SJCRH30 (cell line): Measurements from ENCODE around the gene ESRRB. TPM values are rescaled to one million over a fixed set of nuclear protein-coding genes. Genes with fewer than 3 reads are reported as not detected.

Experiments
- DNase-seq, 2 experiments: peaks; one replicate each; pipeline ENCODE4 v3.0.0-alpha.2; 2015 to 2020
- H3K27ac ChIP-seq: fragments of 250-450 bp; sonication (Bioruptor Pico); 2 replicates; pipeline ENCODE4 v1.5.1; 2020; ENCODE audit warnings: mild to moderate bottlenecking, moderate library complexity
- H3K27me3 ChIP-seq: fragments of 250-450 bp; sonication (Bioruptor Pico); 2 replicates; pipeline ENCODE4 v1.5.1; 2020; ENCODE audit warnings: mild to moderate bottlenecking, moderate library complexity
- H3K36me3 ChIP-seq: fragments of 250-450 bp; sonication (Bioruptor Pico); 2 replicates; pipeline ENCODE4 v1.5.1; 2020; ENCODE audit warnings: mild to moderate bottlenecking, moderate library complexity
- H3K4me1 ChIP-seq: fragments of 250-450 bp; sonication (Bioruptor Pico); 2 replicates; pipeline ENCODE4 v1.5.1; 2020; ENCODE audit warnings: mild to moderate bottlenecking, moderate library complexity
- H3K4me3 ChIP-seq: fragments of 250-450 bp; sonication (Bioruptor Pico); 2 replicates; pipeline ENCODE4 v1.5.1; 2020; ENCODE audit warnings: mild to moderate bottlenecking, moderate library complexity
- H3K9me3 ChIP-seq: fragments of 250-450 bp; sonication (Bioruptor Pico); replicated peaks from 2 replicates; pipeline ENCODE4 v1.5.1; 2020; ENCODE audit warnings: mild to moderate bottlenecking, moderate library complexity
- total RNA-seq: library from RNA; depleted of rRNA; stranded (reverse); fragments of >200 nt; shearing (Covaris generic); gene quantifications from 2 replicates; pipeline ENCODE4 v1.2.3, GENCODE V29; 2014

Gene ESRRB
- total RNA-seq, 1 experiment from 2014 or later: 0.20 TPM

DNA sequence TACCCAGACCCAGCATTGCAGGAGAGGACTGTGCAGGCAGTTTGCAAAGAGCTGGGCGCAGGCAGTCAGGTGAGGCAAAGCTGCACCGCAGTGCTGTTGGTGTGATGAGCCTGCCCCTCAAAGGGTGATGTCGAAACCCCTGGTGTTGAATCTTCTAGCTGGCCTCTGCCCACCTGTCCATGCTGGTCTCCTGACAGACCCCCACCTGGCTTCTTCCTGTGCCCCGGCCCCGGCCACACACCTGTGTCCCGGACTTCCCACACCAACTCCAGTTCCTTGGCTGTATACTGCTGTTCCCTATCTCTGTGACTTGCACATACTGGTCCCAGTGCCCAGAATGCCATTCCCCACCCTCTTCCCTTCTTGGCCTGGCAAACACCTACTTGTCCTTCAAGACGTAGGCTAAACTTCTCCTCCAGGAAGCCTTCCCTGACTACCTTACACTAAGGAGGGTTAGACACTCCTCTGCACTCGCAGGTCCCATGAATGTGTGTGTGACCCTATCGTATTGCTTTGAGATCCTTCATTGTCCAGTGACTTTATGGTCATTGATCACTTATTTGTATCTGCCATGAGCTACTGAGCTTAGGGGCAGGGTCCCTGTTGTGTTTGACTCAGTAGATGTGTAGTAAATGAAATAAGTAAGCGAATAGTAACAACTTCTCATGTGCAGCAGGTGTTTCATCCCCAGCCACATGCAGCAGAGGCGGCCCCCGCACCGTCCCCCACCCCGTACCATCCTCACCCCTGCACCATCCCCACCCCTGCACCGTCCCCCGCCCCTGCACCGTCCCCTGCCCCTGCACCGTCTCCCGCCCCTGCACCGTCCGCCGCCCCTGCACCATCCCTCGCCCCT lies 37.4 kb downstream of the ESRRB start:
- no peaks in the 10 kb centered on the region for H3K36me3 ChIP-seq
- DNase-seq: no peak
- H3K9me3 ChIP-seq: no peaks in the 10 kb centered on the region
- H3K27me3 ChIP-seq: no peaks in the 10 kb centered on the region
- H3K4me3 ChIP-seq: no peak overlapping the region
- H3K4me1 ChIP-seq: no peaks in the 10 kb centered on the region
- no peak overlapping the region for H3K27ac ChIP-seq

DNA sequence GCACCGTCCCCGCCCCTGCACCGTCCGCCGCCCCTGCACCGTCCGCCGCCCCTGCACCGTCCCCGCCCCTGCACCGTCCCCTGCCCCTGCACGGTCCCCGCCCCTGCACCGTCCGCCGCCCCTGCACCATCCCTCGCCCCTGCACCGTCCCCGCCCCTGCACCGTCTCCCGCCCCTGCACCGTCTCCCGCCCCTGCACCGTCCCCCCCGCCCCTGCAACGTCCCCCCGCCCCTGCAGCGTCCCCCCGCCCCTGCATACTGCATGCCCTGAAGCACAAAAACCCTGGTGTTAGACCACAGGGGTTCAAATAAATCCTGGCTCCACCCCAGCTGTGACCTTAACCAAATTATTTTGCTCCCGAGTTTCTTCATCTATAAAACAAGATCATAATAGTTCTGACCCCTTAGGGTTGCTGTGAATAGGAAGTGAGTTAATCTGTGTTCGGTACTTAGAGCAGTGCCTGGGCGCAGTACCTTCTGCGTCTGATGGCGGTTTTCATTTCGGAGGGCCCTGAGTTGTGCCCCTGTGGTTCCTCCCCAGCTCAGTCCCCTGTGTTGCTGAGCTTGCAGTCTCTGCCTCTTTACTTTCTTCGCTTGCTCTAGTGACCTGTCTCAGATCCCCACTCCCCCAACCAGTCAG lies 38.1 kb downstream of the ESRRB start:
- Histone ChIP-seq H3K4me1 (no peaks in the 10 kb centered on the region), H3K36me3 (no peaks in the 10 kb centered on the region), H3K9me3 (no peaks in the 10 kb centered on the region), H3K4me3 (no peak overlapping the region), H3K27me3 (no peaks in the 10 kb centered on the region), H3K27ac (no peak overlapping the region)
- no peak for DNase-seq

DNA sequence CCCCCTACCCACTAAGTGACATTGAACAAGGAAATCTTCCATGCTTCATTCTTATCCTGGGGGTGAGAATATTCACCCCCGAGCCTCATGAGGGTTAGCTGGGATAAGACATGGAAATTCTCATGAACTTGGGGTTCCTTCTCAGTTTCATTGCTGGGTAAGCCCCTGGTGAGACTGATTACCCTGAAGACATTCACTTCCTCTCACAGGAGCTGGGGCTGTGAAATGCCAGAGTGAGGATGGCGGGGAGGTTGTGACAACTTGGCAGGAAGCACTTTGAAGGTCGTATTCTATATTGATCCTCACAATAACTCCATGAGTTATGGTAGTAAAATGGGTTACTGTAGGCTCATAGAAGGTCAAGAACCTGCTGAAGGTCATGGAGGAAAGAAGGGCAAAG lies 43.5 kb downstream of the ESRRB start:
- Histone ChIP-seq H3K36me3 (no peaks in the 10 kb centered on the region), H3K4me3 (no peak overlapping the region), H3K9me3 (no peaks in the 10 kb centered on the region), H3K27me3 (no peaks in the 10 kb centered on the region), H3K4me1 (no peaks in the 10 kb centered on the region), H3K27ac (no peak overlapping the region)
- DNase-seq: no peak

DNA sequence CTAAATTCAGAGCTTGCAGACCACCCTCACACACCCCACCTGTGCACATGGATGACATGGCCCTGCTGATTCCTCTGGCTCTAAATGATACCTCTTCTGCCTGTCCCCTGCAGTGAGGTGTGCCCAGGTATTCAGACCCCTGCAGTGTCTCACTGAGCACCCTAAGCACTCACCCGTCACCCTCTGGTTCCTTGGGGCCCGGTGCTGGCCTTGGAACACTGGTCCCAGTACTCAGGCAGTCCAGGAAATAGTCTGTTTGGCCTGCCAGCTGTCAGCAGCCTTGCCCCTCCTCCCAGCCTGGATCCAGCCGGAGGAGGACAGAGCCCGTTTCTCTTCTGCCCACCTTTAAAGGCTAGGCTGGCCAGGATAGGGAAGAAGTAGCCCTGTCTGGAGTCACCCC lies 44.9 kb downstream of the ESRRB start:
- Histone ChIP-seq H3K27ac (no peak overlapping the region), H3K27me3 (no peaks in the 10 kb centered on the region), H3K4me3 (no peak overlapping the region), H3K9me3 (no peaks in the 10 kb centered on the region), H3K36me3 (no peaks in the 10 kb centered on the region), H3K4me1 (no peaks in the 10 kb centered on the region)
- DNase-seq: no peak

DNA sequence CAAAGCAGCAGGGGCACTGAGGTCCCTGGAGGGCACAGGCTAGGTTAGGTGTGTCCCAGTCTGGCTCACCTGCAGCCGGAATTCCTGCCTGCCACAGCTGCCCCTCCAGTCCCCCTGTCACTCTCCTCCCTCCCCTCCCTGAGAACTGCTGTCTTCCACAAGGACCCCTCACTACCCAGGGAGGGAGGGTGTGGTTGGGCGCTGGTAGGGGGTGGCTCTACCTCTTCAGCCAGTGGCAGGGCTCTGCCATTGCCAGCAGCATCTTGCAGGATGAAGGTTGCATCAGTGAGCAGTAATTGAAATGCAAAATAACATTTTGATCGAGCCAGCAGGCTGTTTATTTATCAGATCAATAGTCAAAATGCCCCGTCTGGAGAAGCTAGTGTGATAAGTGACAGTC lies 45.7 kb downstream of the ESRRB start:
- Histone ChIP-seq H3K27me3 (no peaks in the 10 kb centered on the region), H3K9me3 (no peaks in the 10 kb centered on the region), H3K4me1 (no peaks in the 10 kb centered on the region), H3K4me3 (no peak overlapping the region), H3K27ac (no peak overlapping the region), H3K36me3 (no peaks in the 10 kb centered on the region)
- DNase-seq: no peak

- no peaks in the 10 kb centered on the region for H3K9me3 ChIP-seq
- H3K36me3 ChIP-seq: no peaks in the 10 kb centered on the region
- no peak overlapping the region for H3K4me3 ChIP-seq
- H3K4me1 ChIP-seq: no peaks in the 10 kb centered on the region
- no peak overlapping the region for H3K27ac ChIP-seq
- no peaks in the 10 kb centered on the region for H3K27me3 ChIP-seq
- no peak for DNase-seq
Measured at GRCh38 chr14:76422662-76423061, 46.7 kb downstream of the ESRRB start.

DNA sequence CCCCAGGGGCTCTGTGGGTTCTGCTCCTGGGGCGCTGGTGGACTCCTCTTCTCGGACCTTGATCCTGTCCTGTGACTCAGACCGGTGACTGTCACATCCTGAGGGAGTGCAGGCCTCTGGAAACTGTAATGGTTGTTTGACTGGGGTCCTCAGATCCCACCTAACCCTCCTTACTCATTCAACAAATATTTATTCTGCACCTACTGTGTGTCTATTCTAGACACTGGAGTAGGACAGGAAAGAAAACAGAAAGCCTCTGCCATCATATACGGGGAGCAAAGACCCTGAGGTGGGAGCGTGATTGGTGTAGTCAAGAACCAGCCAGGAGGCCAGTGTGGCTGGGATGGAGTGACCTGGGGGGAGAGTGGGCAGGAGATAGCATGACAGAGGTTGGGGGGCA lies 47.6 kb downstream of the ESRRB start:
- DNase-seq: no peak
- Histone ChIP-seq H3K36me3 (no peaks in the 10 kb centered on the region), H3K4me3 (no peak overlapping the region), H3K4me1 (no peaks in the 10 kb centered on the region), H3K9me3 (no peaks in the 10 kb centered on the region), H3K27me3 (no peaks in the 10 kb centered on the region), H3K27ac (no peak overlapping the region)

GRCh38 chr14:76424359-76424758 lies 48.4 kb downstream of the ESRRB start:
- H3K4me1 ChIP-seq: no peaks in the 10 kb centered on the region

DNA sequence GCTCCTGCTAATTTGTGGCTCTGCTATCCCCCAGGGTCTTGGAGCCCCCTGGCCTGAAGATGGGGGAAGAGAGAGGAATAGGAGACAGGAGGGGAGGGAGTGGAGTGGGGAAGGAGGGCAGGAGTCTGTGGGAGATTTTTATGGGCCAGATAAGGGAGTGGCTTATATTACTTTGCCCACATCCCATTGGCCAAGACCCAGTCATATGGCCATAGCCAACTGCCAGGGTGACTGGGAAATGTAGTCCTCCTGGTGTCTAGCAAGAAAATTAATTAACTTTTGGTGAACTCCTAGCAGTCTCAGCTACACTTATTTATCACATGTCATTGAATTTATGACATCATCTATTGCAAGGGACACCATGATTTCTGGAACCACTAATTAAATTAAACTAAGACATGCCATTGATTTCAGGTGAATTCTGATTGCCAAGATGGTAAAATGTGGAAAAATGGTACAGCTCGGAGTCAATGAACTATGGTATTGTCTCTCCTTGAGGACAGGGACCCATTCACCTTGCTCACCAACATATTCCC lies 50.3 kb downstream of the ESRRB start:
- no peak overlapping the region for H3K27ac ChIP-seq
- no peaks in the 10 kb centered on the region for H3K27me3 ChIP-seq
- no peaks in the 10 kb centered on the region for H3K4me1 ChIP-seq
- H3K4me3 ChIP-seq: no peak overlapping the region
- H3K9me3 ChIP-seq: no peaks in the 10 kb centered on the region
- no peak for DNase-seq
- H3K36me3 ChIP-seq: no peaks in the 10 kb centered on the region

More at GRCh38 chr14:76424359-76424758, 48.4 kb downstream of the ESRRB start:
- Histone ChIP-seq H3K36me3 (no peaks in the 10 kb centered on the region), H3K4me3 (no peak overlapping the region), H3K27ac (no peak overlapping the region), H3K27me3 (no peaks in the 10 kb centered on the region), H3K9me3 (no peaks in the 10 kb centered on the region)
- DNase-seq: no peak

DNA sequence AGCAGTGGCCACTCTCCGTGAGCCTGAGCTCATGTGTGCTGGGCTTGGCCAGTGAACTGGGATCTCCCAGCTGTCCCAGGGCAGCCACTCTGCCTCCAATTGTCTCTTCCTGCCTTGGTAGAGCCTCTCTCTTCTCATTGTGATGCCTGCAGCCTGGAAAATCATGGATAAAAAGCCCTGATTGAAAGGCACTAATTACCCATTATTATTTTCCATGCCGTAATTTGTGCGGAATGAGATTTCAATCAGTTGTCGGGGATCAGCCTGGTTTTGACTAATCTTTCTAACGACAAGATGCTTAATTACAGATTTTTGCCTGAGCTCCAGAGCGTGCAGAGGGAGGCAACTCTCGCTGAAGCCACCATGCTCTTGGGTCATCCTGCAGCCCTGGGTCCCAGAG lies 52.7 kb downstream of the ESRRB start:
- Histone ChIP-seq H3K9me3 (no peaks in the 10 kb centered on the region), H3K27me3 (no peaks in the 10 kb centered on the region), H3K27ac (no peak overlapping the region), H3K4me1 (no peaks in the 10 kb centered on the region), H3K4me3 (no peak overlapping the region), H3K36me3 (no peaks in the 10 kb centered on the region)
- no peak for DNase-seq

GRCh38 chr14:76430017-76430416 lies 54.1 kb downstream of the ESRRB start:
- H3K27ac ChIP-seq: no peak overlapping the region
- no peaks in the 10 kb centered on the region for H3K27me3 ChIP-seq

DNA sequence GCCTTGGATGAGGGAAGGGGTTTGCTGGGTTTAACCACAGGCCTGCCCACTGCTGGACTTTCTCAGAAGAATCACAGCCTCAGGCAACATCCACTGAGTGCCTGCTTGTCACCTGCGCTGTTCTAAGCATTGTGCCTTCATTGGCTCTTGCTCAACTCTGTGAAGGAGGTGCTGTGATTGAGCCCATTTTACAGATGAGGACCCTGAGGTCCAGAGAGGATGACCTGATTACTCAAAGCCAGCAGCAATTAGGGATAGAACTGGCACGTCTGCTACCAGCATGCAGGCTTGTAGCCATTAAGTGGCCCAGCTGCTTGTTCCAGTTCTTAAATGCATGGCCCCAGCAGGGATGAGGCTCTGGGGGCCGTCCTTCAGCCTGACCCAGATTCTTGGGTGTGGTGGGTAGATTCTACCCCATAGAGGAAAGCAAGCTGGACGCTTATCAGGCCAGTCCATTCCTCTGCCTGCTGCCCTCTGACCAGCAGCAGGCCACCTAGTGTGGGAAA lies 54.6 kb downstream of the ESRRB start:
- no peaks in the 10 kb centered on the region for H3K4me1 ChIP-seq
- H3K9me3 ChIP-seq: no peaks in the 10 kb centered on the region
- no peak for DNase-seq
- H3K36me3 ChIP-seq: no peaks in the 10 kb centered on the region
- no peak overlapping the region for H3K27ac ChIP-seq
- H3K27me3 ChIP-seq: no peaks in the 10 kb centered on the region
- no peak overlapping the region for H3K4me3 ChIP-seq

More at GRCh38 chr14:76430017-76430416, 54.1 kb downstream of the ESRRB start:
- H3K4me1 ChIP-seq: no peaks in the 10 kb centered on the region
- H3K36me3 ChIP-seq: no peaks in the 10 kb centered on the region
- no peak for DNase-seq
- no peaks in the 10 kb centered on the region for H3K9me3 ChIP-seq
- H3K4me3 ChIP-seq: no peak overlapping the region

- Histone ChIP-seq H3K9me3 (no peaks in the 10 kb centered on the region), H3K27ac (no peak overlapping the region), H3K4me1 (no peaks in the 10 kb centered on the region), H3K4me3 (no peak overlapping the region), H3K36me3 (no peaks in the 10 kb centered on the region), H3K27me3 (no peaks in the 10 kb centered on the region)
- no peak for DNase-seq
Measured at GRCh38 chr14:76431538-76431937, 55.6 kb downstream of the ESRRB start.

DNA sequence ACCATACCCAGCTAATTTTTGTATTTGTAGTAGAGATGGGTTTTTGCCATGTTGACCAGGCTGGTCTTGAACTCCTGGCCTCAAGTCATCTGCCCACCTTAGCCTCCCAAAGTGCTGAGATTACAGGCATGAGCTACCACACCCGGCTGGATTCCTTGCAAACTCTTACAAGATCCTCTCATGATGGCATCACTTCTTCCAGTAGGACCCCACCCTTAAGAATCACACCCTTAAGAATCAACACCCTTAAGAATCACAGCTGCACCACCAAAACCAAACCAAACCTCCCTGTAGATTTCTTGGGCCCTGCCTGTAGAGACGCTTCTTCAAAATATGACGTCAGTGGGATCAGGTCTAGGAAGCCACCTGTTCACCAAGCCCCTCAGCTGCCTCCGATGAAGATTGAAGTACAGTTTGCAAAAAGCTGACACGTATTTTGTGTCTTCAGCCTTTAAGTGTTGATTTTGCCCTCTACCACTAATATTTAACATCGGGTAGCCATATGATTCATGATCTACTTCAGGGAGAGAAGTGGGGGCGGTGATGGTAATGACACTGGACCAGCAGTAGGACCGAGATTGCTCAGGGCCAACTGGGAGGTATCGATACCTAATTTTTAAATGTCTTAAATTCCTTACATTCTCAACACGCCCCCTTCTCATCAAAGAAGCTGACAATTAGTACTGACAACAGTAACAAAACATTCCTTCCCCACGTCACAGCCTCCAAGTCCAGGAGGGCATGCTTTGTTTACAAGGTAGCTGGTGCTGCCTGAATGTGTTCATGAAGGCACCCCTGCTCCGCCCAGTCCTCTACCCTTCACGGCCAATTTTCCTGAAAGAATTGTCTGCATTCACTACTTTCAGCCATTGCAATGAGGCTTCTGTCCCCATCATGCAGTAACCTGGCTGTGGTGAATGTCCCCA lies 57.2 kb downstream of the ESRRB start:
- H3K36me3 ChIP-seq: no peaks in the 10 kb centered on the region
- H3K27me3 ChIP-seq: no peaks in the 10 kb centered on the region
- DNase-seq: no peak
- no peak overlapping the region for H3K4me3 ChIP-seq
- no peaks in the 10 kb centered on the region for H3K4me1 ChIP-seq
- H3K27ac ChIP-seq: no peak overlapping the region
- H3K9me3 ChIP-seq: no peaks in the 10 kb centered on the region
